CD4-positive, alpha-beta T cell treated with Interleukin-12 subunit alpha and Interleukin-12 subunit beta, for 1 hour (primary cell): ENCODE results near the gene FAM13C.

Experiments used
- DNase-seq: peaks from one replicate; pipeline ENCODE4 v3.0.0-alpha.2; 2020

The FAM13C gene

DNA sequence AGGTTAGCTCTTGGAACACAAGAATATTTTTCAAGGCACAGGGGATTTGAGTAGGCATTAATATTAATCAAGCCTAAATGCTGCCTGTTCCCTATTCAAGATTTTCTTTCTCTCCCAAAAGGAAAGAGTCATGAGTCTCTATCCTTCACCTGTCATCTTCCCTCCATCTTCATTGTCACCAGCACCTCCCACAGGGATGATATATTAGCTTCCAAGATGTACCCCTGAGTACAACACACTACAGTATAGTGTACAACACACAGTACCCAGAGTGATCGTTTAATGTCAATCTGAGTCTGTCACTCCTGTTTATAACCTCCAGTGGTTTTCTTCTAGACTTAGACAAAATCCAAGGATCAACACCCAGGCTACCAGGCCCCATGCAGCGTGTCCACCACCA lies 50.1 kb downstream of the FAM13C start:
- DNase-seq, result no peak

DNA sequence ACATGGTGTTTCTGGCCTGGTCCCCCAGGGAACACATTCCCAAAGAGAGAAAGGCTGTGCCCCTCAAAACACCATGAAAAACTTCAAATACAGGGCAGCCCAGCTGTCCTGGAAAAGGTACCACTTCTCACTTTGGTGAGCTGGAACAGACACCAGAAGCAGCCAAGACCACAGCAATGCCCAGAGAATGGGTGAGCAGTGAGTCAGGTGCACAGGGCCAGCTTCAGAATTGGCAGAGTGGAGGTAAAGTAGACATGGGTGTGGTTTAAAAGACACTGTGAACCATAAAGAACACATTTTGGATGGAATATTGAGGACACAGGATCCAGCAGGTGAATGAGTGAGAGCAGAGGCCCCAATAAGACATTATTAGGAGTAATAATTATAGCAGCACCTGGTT lies 51.3 kb downstream of the FAM13C start:
- DNase-seq, result no peak

DNA sequence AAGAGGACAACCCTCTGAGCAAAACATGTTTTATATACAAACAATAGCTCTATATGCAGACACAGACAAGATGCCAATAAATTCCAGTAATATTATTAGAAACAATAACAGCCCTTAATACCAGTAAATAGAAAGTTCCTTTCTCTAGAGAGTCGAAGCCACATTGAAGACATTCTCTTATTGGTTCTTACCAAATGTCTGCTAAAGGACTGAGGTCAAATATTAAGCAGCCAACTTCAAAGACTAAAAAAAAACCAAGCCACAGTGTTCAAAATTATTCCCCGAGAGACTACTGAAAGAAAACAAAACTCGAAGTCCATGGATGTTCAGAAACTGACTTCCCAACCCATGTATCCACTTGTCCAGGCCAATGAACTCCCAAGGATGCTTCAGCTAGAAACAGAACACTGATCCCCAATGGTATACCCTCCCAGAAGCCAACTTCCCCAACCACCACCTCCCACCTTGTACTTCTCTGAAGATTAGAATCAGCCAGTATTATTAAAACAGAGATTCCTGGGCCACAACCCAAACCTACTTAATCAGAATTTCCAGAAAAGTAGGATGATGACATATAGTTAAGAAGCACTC lies 51.9 kb downstream of the FAM13C start:
- no peak for DNase-seq

DNA sequence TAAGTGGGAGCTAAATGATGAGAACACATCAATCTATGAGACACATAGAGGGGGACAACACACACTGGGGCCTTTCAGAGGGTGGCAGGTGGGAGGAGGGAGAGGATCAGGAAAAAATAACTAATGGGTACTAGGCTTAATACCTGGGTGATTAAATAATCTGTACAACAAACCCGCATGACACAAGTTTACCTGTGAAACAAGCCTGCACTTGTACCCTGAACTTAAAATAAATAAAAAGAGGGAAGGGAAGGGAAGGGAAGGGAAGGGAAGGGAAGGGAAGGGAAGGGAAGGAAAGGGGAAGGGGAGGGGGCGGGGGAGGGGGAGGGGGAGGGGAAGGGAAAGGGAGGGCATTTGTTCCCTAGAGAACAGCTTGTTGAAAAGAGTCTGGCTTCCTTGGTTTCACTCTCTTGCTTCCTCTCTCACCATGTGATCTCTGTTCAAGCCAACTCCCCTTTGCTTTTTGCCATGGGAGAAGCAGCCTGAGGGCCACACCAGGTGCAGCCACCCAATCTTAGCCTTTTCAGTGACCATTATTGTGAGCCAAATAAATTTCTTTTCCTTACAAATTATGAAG lies 57.7 kb downstream of the FAM13C start:
- no peak for DNase-seq

DNA sequence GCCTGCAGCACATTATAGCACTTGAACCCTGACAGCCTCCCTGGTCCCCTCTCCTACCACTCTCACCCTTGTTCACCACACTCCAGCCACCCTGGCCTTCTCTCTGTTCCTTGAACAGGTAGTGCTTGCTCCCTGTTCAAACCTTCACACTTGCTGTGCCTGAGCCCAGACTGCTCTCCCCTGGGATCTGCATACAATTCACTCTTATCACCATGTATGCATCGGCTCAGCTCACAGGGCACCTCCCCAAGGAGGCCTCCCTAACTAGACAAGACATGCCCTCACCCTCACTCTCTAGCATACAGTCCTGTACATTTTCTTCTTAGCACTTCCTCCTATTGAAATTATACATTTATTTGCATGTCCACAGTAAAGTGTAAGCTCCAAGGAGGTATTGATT lies 59.3 kb downstream of the FAM13C start:
- DNase-seq, result no peak

DNA sequence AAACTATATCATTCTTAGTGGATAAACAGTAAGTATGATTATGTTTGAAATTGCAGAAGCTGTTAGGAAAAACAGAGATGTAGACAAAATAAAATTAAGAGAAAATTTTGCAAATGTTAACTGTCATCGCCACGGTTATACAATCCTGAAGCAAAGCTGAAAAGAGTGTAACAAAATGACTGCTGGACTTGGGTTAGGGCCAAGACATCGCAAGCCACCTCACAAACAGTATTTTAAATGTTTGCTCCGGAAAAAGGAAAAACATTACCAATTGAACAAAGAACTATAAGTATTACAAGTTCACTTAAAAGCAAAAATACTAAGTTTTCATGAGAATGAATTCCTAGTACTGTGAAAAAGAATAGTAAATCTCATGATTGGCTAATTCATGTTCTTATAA lies 60.0 kb downstream of the FAM13C start:
- no peak for DNase-seq

DNA sequence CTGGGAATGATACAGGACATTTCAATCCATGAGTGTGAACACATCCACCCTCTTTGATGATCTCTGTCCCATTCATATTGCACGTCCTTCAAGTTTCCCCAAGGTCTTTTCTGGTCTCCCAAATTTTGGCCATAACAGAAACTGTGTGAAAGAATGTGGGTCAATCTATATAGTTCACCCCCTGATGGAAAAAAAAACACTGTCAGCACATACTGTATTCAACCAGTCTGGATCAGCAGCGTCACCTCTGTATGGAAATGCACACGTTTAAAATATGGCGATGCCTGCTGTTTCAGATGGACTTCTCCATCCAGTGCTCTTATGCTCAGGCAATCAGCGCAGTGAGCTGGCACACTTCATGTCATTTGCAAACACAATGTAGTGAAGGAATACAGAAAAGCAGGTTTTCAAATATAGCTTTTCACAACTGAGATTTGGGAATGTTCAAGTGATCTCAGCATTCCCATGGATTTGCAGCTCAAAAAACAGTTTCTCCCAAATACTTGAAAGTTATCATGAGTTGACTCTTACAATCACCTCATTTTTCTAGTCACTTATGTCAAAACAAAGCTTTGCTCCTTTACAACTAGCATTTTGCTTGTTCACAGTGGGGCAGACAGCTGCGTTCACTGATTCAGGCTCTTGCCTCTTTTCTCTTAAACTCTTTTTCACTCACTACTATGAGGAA lies 61.1 kb downstream of the FAM13C start:
- DNase-seq, result no peak

DNA sequence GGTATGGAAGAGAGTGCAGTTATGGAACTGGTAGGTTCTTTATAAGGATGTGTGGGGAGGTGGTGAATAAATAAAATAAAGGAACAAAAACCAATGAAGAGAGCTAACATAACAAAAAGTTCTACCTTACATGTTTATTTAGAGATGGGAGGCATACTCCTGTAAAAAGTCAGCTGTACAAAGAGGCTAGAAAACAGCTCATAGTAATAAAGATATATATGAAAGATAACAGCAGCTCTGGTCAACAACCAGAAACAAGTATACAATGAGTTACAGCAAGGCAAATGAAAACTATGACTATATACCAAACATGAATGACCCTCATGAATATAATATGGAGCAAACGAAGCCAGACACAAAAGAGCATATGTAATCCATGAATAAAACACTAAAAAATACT lies 62.0 kb downstream of the FAM13C start:
- no peak for DNase-seq

DNA sequence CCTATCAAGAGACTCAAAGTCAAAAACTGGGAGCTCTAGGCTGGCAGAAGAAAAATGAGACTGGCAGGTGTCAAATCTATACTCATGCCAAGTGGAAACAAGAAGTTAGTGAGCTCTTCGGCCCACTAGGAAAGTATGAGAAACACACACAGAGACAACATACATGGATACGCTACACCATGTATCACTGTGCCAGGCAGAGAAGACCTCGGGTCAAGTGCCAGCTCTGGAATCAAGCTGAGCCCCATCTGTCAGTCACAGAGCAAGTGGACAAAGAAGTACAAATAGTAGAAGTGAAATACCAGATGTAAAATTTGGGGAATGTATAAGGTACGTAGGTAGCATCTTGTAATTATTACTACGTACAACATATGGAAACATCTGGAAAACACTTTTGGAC lies 62.4 kb downstream of the FAM13C start:
- no peak for DNase-seq

DNA sequence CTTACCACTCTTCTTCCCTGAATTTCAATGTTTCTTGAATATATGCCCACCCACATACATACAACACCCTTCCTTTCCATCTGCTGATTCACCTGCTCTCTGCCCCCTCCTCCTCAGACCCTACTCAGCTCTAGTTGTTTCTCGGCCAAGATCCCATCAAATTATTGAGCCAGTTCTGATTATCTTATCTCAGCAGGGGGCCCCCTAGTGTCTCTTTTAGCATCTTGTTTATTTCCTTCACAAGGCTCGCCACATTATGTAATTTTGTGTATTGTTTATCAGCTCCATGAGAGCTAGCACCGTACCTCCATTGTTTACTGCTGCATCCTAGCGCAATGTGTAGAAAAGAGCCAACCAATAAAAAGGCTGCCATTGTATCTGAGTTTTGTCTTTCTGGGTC lies 71.9 kb downstream of the FAM13C start:
- DNase-seq, result no peak

DNA sequence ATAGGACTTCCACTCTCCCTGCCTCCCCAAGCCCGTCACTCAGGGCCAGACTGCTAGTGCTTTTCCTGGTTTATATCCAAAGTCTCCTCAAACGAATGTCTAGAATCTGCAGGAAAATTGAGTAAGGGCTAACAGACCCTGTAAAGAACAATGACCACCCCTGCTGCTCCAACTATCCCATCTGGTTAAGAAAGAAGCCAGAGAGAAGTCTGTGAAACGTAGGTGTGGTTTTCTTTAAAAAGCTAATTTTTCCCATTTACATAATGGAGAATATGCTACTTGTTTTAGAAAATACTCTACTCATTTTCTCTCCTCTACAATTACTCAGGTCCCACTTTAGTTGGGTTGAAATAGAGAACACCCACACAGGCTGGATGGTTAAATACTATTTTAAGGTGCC lies 72.5 kb downstream of the FAM13C start:
- no peak for DNase-seq

DNA sequence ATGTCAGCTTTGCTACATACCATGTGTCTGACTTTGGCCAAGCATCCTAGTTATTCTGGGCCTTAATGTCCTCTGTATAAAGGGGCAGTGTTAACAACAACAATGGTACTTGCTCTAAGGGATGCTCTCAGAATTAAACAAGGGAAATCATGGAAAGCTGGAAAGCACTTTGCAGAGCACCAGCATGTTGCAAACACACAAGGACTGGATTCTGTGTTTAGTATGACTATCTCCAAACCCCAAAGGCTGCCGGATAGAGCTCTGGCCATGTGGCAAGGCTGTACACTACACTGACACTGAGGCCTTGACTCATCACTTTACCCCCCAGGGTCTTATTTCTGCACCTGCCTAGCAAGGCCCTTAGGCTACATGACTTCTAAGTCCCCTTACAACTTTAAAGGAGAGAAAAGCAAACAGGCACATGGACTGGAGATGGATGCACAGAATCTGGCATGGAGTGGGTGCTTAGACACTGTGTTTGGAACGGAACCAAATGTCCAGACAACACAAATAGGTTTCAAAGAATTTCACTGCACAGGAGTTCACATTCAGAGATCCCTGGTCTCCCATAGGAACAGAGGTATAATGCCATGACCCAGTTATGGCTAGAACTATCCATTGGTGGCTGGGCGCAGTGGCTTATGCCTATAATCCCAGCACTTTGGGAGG lies 74.6 kb downstream of the FAM13C start:
- no peak for DNase-seq

DNA sequence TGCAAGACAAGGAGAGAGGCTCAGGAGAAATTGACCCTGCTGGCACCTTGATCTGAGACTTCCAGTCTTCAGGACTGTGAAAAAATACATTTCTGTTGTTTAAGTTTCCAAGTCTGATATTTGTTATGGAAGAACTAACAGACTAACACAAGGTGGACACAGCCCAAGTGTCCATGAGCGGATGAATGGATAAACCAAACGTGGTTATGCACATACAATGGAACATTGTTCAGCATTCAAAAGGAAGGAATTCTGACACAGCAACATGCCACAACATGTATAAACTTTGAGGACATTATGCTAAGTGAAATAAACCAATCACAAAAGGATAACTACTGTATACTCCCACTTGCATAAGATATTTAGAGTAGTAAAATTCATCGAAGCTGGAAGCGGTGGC lies 76.5 kb downstream of the FAM13C start:
- no peak for DNase-seq

DNA sequence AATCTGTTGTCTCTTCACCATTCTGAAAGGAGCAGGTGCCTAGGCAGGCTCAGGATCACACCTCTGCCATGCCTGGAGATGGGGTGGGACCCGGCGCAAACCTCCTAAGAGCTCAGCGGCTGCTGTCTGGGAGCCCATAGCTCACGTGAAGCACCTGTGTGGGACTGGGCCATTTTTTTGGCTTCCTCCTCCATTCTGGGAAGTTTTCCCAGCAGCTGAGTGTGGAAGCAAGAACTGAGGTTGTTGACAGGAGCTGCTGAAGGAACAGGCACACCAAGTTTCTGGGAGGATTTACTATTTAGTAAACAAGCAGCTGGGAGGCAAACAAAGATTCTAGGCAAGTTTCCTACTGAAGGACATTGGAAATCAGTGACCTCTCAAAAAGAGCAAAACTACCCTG lies 77.3 kb downstream of the FAM13C start:
- no peak for DNase-seq

DNA sequence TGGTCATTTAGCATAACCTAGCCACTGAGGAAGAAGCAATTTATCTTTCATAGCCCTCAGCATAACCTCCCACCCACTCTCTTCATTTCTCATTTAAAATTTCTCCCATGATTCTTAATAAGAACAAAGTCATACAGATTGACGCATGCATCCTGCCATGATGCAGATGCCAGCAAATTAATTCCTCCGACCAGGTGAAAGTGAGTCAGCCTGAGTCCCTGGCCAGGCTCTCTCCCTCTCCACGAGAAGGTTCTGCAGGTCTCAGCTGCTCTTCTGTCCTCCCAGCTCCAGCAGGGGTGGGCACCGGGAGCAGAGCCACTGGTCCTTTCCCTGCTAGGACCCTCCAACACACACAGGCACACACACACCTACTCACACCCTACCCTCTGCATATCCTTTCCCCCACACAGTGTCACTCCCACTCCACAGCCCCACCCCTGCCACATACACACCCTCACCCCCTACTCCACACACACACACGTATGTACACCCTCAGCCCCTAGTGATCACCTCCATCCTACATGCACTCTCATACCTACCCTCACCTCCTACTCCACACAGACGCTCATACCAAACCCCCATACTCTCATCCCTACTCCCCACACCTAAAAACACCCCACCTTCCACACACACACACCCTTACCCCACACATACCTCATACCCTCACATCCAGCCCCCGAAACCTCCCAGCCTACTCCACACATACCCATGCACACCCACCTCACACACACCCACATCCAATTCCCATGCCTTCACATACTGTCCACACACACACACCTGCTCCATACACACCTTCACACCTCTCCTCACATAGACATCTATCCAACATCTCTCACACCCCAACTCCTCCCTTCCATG lies 78.0 kb downstream of the FAM13C start:
- no peak for DNase-seq

DNA sequence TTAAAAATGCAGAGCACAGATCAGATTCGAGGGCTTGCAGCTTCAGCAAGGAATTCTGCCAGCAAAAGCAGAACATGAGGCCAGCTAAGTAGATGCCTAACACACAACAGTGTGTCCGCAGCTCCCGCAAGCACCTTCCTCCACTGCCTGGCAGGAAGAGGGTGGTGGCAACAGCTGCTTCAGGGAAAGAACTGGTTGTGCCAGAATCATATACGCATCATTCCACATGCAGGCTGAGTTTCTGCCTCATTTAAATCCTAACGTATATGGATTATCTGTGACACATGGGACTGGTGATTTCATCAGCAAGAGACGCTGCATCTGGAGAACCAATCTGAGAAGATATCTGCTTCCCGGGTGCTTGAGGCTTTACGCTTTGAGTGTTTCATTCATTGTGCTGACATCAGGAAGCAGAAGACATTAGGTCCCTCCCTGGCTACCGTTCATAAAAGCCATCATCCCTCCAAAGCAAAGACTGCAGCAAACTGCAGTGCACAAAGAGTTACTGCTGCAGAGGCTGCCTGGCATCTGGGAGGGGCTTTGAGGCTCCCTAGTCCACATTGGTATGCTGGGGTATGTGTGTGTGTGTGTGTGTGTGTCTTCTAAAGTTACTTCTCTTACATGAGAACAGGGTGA lies 78.8 kb downstream of the FAM13C start:
- no peak for DNase-seq

DNA sequence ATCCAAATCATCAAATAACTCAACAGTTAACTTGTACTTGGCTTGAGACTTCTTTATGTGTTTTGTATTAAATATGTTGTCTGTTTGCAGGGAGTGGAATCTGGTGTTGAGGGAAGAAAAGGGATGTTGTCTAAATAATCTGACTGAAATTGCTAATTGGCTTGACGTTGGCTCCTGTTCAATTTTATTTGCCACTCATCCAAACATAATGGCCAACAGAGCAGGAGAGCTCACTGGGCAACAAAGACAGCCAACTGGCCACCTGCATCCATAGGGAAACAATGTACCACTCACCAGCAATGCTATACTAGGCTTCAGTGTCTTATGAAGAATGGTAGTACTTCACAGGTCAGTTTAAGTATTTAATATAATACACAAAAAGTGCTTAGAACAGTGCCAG lies 80.5 kb downstream of the FAM13C start:
- no peak for DNase-seq

DNA sequence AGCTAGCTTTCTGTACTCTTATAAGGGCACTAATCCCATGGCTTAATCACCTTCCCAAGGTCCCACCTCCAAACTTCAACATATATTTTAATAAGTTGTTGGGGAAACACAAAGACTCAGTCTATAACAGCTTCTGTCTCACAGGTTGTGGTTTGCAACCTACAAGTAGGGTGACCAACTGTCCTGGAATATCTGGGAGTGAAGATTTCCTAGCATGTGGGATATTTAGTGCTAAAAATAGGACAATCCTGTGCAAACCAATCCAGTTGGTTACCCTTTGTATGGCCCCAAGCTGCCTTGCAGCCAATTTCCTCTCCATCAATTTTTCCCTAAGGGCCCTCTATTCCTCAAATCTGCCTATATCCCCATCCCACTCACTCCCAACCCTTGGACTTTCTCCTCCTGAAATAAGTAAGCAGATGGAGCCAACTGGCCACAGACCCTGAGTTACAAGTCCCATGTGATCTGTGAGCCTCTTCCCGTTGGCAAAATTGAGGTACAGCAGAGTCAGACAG lies 82.3 kb downstream of the FAM13C start:
- no peak for DNase-seq

DNA sequence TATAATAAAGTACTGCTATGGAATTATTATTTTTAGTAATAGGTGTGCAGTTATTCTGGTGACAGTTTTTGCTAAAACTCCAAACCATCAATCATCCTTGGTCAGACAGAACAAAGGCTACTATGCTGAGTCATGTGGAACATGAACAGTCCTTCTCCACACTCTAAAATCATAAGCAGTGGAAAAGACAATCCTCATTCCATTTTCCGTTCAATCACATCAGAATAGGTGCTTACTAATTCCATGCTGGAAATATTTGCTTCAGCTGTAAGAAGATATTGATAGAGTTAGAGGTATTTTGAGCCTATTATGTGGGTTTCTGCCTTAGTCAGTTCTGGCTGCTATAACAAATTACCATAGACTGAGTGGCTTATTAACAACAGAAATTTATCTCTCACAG lies 82.9 kb downstream of the FAM13C start:
- DNase-seq, result no peak

DNA sequence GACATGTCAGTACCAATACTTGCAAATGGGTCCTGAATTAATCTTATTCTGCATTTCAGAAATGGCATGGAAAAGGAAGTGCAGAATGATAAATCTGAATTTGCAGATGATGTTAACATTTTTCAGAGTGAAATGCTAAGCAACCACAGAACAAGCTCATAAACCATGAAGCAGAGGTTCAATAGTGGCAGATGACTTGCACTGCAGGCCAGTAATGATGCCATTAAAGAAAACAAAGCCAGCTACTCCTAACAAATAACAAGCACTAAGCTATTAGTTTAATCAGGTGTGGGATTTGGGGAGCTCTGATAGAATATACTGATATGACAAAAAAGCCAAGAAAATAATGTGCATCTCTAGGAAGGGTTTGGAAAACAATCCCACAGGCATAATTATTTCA lies 85.4 kb downstream of the FAM13C start:
- no peak for DNase-seq

DNA sequence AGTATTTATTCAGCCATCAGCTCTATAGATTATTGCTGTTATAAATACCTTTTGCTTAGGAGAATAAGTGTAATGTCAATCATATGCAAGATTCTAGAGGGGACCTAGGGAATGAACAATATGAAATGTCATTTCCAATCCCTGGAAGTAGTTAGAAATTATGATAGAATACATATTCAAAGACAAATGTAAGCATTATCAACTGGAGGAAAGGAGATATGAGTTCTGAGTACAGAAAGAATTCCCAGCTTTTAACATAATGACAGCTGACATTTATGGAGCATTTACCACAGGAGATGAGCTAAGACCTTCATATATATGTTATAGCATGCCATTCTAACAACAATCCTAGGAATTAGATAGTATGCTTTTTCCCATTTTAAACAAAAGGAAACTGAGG lies 86.2 kb downstream of the FAM13C start:
- DNase-seq, result no peak

DNA sequence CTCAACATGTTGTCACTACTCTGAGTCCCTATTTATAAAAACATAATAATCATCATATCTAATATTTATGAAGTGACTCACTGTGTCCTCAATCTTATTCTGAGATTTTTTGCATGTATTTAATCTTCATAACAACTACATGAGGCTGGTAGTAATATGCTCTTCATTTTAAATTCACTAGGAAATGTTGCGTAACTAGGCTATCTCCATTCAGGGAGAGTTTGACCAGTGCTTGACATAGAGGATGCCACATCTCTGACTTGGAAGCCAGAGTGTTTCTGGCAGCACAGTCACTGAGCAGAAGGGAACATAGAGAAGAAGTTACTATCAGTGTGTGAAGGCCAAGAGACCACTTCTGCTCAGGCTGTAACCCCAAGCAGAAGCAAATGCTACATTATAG lies 88.9 kb downstream of the FAM13C start:
- DNase-seq, result no peak

DNA sequence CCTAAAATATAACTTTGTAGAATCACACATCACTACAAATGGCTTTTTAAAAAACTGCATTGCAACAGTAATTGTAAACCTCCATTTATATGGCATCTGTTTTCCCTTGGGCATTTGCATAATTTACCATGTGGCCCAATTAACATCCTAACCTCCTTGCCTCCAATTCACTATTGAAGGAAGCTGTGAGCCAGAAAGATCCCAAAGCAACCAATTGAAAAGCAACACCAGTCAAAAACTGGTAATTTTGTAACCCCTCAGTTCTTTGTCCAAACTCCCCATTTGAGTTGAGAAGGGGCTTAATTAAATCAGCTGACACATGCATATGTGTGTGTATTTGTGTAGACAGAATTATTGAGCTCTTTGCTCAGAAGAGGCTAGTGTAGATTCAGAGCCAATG lies 90.3 kb downstream of the FAM13C start:
- DNase-seq, result no peak
